Spleen (tissue), 7 donors: ENCODE measurements around the gene SSTR4.

Experiments
- POLR2A ChIP-seq, 3 donors: fragments of 450-650 bp; IDR thresholded peaks; one replicate each; pipeline ENCODE4 v1.5.1; 2017; ENCODE audit warnings: antibody characterized with exemption in 3 of 3, mild to moderate bottlenecking in 1 of 3
- POLR2AphosphoS5 ChIP-seq, 3 donors: sonication (generic); formaldehyde crosslinking; IDR thresholded peaks; one replicate each; pipeline ENCODE4 v1.5.1; 2017; ENCODE audit warnings: antibody characterized with exemption in 3 of 3
- TF ChIP-seq, protein P1 (sequence below), 11 experiments: fragments of 200-600 bp in 7 of 11; fragments of 450-650 bp in 4 of 11; sonication (generic) in 4 of 11; IDR thresholded peaks in 8 of 11; conservative IDR thresholded peaks in 3 of 11; 1 replicate in 7 of 11; 2 replicates in 4 of 11; pipeline versions ENCODE4 v1.4.0 to v1.8.0; 2016 to 2021; ENCODE audit warnings: antibody characterized with exemption in 11 of 11, inconsistent platforms in 4 of 11, mild to moderate bottlenecking in 1 of 11
- donor health status: DM: no; HTN: no; CAD: no; lungs with moderate emphysema.
- donor health status: DM: no; HTN: no; CAD: no.
- donor health status: DM: no; HTN: no; CAD: no.

DNA sequence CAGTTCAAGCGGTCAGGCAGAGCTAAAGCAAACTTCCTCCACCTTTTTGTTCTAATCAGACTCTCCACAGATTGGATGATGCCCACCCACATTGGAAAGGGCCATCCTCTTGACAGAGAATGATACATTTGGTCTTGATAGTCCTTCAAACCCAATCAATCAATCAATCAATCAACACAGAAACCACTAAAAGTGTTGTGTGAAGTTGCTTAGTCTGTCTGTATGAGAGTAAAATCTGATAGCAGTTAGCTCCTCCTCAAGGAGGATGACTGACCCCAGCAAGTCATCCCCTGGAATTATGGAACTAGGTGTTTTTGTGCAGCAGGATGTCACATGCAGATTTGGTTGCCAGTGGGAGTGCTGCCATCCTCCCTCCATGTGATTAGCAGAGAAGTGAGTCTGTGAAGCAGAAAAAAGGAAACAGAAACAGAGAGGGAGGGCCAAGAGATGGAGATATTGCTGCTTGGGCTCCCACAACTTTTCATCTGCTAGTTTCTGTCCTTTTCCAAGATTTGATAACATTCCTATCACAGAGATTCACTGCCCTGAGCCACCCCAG, 32.0 kb upstream of the SSTR4 start:
- TF ChIP-seq, protein P1, sequence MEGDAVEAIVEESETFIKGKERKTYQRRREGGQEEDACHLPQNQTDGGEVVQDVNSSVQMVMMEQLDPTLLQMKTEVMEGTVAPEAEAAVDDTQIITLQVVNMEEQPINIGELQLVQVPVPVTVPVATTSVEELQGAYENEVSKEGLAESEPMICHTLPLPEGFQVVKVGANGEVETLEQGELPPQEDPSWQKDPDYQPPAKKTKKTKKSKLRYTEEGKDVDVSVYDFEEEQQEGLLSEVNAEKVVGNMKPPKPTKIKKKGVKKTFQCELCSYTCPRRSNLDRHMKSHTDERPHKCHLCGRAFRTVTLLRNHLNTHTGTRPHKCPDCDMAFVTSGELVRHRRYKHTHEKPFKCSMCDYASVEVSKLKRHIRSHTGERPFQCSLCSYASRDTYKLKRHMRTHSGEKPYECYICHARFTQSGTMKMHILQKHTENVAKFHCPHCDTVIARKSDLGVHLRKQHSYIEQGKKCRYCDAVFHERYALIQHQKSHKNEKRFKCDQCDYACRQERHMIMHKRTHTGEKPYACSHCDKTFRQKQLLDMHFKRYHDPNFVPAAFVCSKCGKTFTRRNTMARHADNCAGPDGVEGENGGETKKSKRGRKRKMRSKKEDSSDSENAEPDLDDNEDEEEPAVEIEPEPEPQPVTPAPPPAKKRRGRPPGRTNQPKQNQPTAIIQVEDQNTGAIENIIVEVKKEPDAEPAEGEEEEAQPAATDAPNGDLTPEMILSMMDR (IDR thresholded peaks at IDR 0.05 in 8 of 11, conservative IDR thresholded peaks at IDR 0.05 in 3 of 11): no peak
- TF ChIP-seq POLR2A (IDR thresholded peaks at IDR 0.05) (no peak), POLR2AphosphoS5 (IDR thresholded peaks at IDR 0.05) (no peak)
